CD14-positive monocyte (primary cell): ENCODE data around the gene ARHGEF19. TPM values are rescaled to one million over a fixed set of nuclear protein-coding genes. Genes with fewer than 3 reads are reported as not detected.
"Not testable (repeated sequence)": the region's sequence is repeated elsewhere in the genome, so short reads cannot be mapped to it uniquely, and the experiment has no call there.

Experiments used
- DNase-seq, 3 donors: peaks; one replicate each; pipeline ENCODE4 v3.0.0-alpha.2; 2011 to 2022
- H2AFZ ChIP-seq: 2 replicates; pipeline ENCODE4 v1.6.0; 2012; ENCODE audit warnings: mild to moderate bottlenecking, low read depth, low read length, inconsistent platforms; ENCODE audit not compliant: insufficient read depth, poor library complexity, severe bottlenecking
- H3K27ac ChIP-seq, 2 donors: 1 replicate in 1 of 2; 2 replicates in 1 of 2; pipeline ENCODE4 v1.5.1; 2012 to 2013; ENCODE audit warnings: low read length in 2 of 2, control low read depth in 1 of 2, inconsistent platforms in 1 of 2, low read depth in 1 of 2, mild to moderate bottlenecking in 1 of 2
- H3K27me3 ChIP-seq, 2 donors: one replicate each; pipeline versions ENCODE4 v1.6.0 to v1.6.1; 2011 to 2013; ENCODE audit warnings: low read length in 2 of 2; ENCODE audit not compliant: control insufficient read depth in 2 of 2, insufficient read depth in 2 of 2
- H3K36me3 ChIP-seq, 2 donors: replicated peaks in 1 of 2; 1 replicate in 1 of 2; 2 replicates in 1 of 2; pipeline versions ENCODE4 v1.5.1 to v1.6.1; 2012 to 2013; ENCODE audit warnings: low read length in 2 of 2, control low read depth in 1 of 2, inconsistent platforms in 1 of 2, mild to moderate bottlenecking in 1 of 2; ENCODE audit not compliant: insufficient read depth in 2 of 2, control insufficient read depth in 1 of 2
- H3K4me1 ChIP-seq, 2 donors: 1 replicate in 1 of 2; 2 replicates in 1 of 2; pipeline versions ENCODE4 v1.5.1 to v1.6.1; 2012 to 2013; ENCODE audit warnings: low read length in 2 of 2, control low read depth in 1 of 2, inconsistent platforms in 1 of 2, mild to moderate bottlenecking in 1 of 2, moderate library complexity in 1 of 2; ENCODE audit not compliant: insufficient read depth in 2 of 2, control insufficient read depth in 1 of 2
- H3K4me2 ChIP-seq: replicated peaks from 2 replicates; pipeline ENCODE3; 2012; ENCODE audit warnings: low read length, moderate library complexity, mild to moderate bottlenecking; ENCODE audit not compliant: poor library complexity, severe bottlenecking; ENCODE audit errors: extremely low read depth
- H3K4me3 ChIP-seq, 3 experiments: fragments of 200-600 bp in 1 of 3; sonication (generic) in 1 of 3; replicated peaks in 1 of 3; 1 replicate in 2 of 3; 2 replicates in 1 of 3; pipeline ENCODE4 v1.5.1; 2011 to 2013; ENCODE audit warnings: low read length in 3 of 3, mild to moderate bottlenecking in 3 of 3, control low read depth in 2 of 3, low read depth in 2 of 3, inconsistent platforms in 1 of 3, moderate library complexity in 1 of 3
- H3K79me2 ChIP-seq: 2 replicates; pipeline ENCODE4 v1.6.0; 2012; ENCODE audit warnings: mild to moderate bottlenecking, control low read depth, inconsistent platforms, low read length, moderate library complexity; ENCODE audit not compliant: insufficient read depth
- H3K9ac ChIP-seq: 2 replicates; pipeline ENCODE4 v1.6.0; 2017; ENCODE audit warnings: low read length, mild to moderate bottlenecking; ENCODE audit not compliant: insufficient read depth, poor library complexity, severe bottlenecking
- H3K9me3 ChIP-seq, 2 donors: replicated peaks in 1 of 2; 1 replicate in 1 of 2; 2 replicates in 1 of 2; pipeline versions ENCODE4 v1.5.1 to v1.6.1; 2012 to 2013; ENCODE audit warnings: low read length in 2 of 2, control low read depth in 1 of 2; ENCODE audit not compliant: control insufficient read depth in 1 of 2, insufficient read depth in 1 of 2
- H4K20me1 ChIP-seq: 2 replicates; pipeline ENCODE4 v1.6.0; 2012; ENCODE audit warnings: mild to moderate bottlenecking, low read length, control low read depth, moderate library complexity; ENCODE audit not compliant: insufficient read depth
- H3K27ac Mint-ChIP-seq, 7 donors: one replicate each; pipeline ENCODE4 v1.8.0; 2020; ENCODE audit warnings: mild to moderate bottlenecking in 7 of 7, mixed read lengths in 7 of 7, moderate library complexity in 6 of 7, inconsistent platforms in 2 of 7
- H3K27me3 Mint-ChIP-seq, 3 donors: one replicate each; pipeline ENCODE4 v1.8.0; 2021 to 2022; ENCODE audit warnings: low read depth in 3 of 3, mild to moderate bottlenecking in 3 of 3, mixed read lengths in 3 of 3, moderate library complexity in 3 of 3, inconsistent platforms in 1 of 3
- H3K36me3 Mint-ChIP-seq, 2 donors: one replicate each; pipeline ENCODE4 v1.8.0; 2020; ENCODE audit warnings: mixed read lengths in 2 of 2, inconsistent platforms in 1 of 2, mild to moderate bottlenecking in 1 of 2
- H3K4me1 Mint-ChIP-seq: one replicate; pipeline ENCODE4 v1.8.0; 2020; ENCODE audit warnings: mild to moderate bottlenecking, mixed read lengths
- H3K4me3 Mint-ChIP-seq, 2 donors: one replicate each; pipeline ENCODE4 v1.8.0; 2020; ENCODE audit warnings: mild to moderate bottlenecking in 2 of 2, mixed read lengths in 2 of 2, moderate library complexity in 1 of 2
- H3K9me3 Mint-ChIP-seq, 7 donors: one replicate each; pipeline ENCODE4 v1.8.0; 2020 to 2022; ENCODE audit warnings: mixed read lengths in 7 of 7, mild to moderate bottlenecking in 6 of 7, moderate library complexity in 6 of 7, inconsistent platforms in 2 of 7
- CTCF ChIP-seq: fragments of 200-600 bp; IDR thresholded peaks from one replicate; pipeline ENCODE4 v1.8.0; 2022; ENCODE audit warnings: antibody characterized with exemption, mild to moderate bottlenecking
- WGBS: methylation state at CpG from one replicate; pipeline ENCODE4 v1.1.5; 2013; ENCODE audit warnings: missing lambda C conversion rate; ENCODE audit not compliant: insufficient coverage; 5-methylcytosine and 5-hydroxymethylcytosine counted together
- intact Hi-C, 2 donors: fragments of 100-400 bp; cut with micrococcal nuclease; formaldehyde crosslinking; loops; one replicate each; pipeline versions ENCODE4 v1.15.0 to v1.15.1; 2023
- polyA plus RNA-seq, 3 donors: library from polyadenylated mRNA; depleted of rRNA in 1 of 3; unstranded in 2 of 3; stranded (reverse) in 1 of 3; fragments of 300-500 nt in 2 of 3; fragments of >200 nt in 1 of 3; fragmentation: Illumina TruSeq in 2 of 3; gene quantifications; 1 replicate in 2 of 3; 2 replicates in 1 of 3; pipeline ENCODE4 v1.2.3, GENCODE V29; 2012 to 2021

The ARHGEF19 gene
- polyA plus RNA-seq, 3 donors: 2.2 to 7.9 (median 2.3) TPM

GRCh38 chr1:16170283-16170673 is 42.2 kb downstream of the ARHGEF19 start:
- Mint-ChIP-seq H3K36me3 (no peaks in the 10 kb centered on the region), H3K4me3 (no peak overlapping the region), H3K4me1 (peaks cover 28% of the 10 kb centered on the region), H3K27me3 (peaks cover 37 to 55% (median 47%) of the 10 kb centered on the region in 3 donors), H3K9me3 (peaks cover 0 to 8% (median 0%) of the 10 kb centered on the region in 7 donors), H3K27ac (no peak overlapping the region)
- peaks cover 6 to 44% of the 10 kb centered on the region in 2 donors for H3K27me3 ChIP-seq
- no peak overlapping the region for H3K4me2 ChIP-seq
- H3K36me3 ChIP-seq: no peaks in the 10 kb centered on the region
- no peak overlapping the region for H3K9ac ChIP-seq
- H3K79me2 ChIP-seq: no peaks in the 10 kb centered on the region
- intact Hi-C loops: no loop called here
- peaks cover 20 to 23% of the 10 kb centered on the region in 2 donors for H3K4me1 ChIP-seq
- no peak for TF ChIP-seq CTCF
- no peak overlapping the region for H3K4me3 ChIP-seq
- no peaks in the 10 kb centered on the region for H4K20me1 ChIP-seq
- H3K9me3 ChIP-seq: no peaks in the 10 kb centered on the region
- no peak overlapping the region for H3K27ac ChIP-seq
- no peak overlapping the region for H2AFZ ChIP-seq
- no CpG with 5 or more reads among the region's 3 CpGs for WGBS
- DNase-seq: no peak

GRCh38 chr1:16168622-16169360 is 43.7 kb downstream of the ARHGEF19 start:
- Mint-ChIP-seq H3K36me3 (no peaks in the 10 kb centered on the region), H3K4me3 (peak overlapping the region in 1 of 2 donors; percentile 66), H3K27ac (peak overlapping the region in 3 of 7 donors; percentile 32 to 53 (median 32)), H3K27me3 (peaks cover 39 to 65% (median 53%) of the 10 kb centered on the region in 3 donors), H3K4me1 (peaks cover 21% of the 10 kb centered on the region), H3K9me3 (peaks cover 0 to 8% (median 0%) of the 10 kb centered on the region in 7 donors)
- peaks cover 6 to 44% of the 10 kb centered on the region in 2 donors for H3K27me3 ChIP-seq
- intact Hi-C loops: no loop called here
- H3K27ac ChIP-seq: no peak overlapping the region
- no peak overlapping the region for H3K9ac ChIP-seq
- DNase-seq: peak in 1 of 3 donors; percentile 10
- no peak overlapping the region for H3K4me3 ChIP-seq
- no peak overlapping the region for H3K4me2 ChIP-seq
- H3K9me3 ChIP-seq: no peaks in the 10 kb centered on the region
- no peaks in the 10 kb centered on the region for H3K36me3 ChIP-seq
- no peaks in the 10 kb centered on the region for H4K20me1 ChIP-seq
- WGBS: 17% methylated on average over 8 of the region's 13 CpGs
- H2AFZ ChIP-seq: no peak overlapping the region
- peaks cover 12 to 15% of the 10 kb centered on the region in 2 donors for H3K4me1 ChIP-seq
- no peaks in the 10 kb centered on the region for H3K79me2 ChIP-seq
- TF ChIP-seq CTCF: no peak

GRCh38 chr1:16168144-16168495 is 44.3 kb downstream of the ARHGEF19 start:
- H3K27ac Mint-ChIP-seq, H3K9ac ChIP-seq, H3K4me2 ChIP-seq, H3K9me3 ChIP-seq, H3K36me3 Mint-ChIP-seq, H3K4me3 ChIP-seq, H3K36me3 ChIP-seq, H3K27ac ChIP-seq, intact Hi-C loops, H4K20me1 ChIP-seq, H3K9me3 Mint-ChIP-seq, H3K4me1 ChIP-seq, H2AFZ ChIP-seq, DNase-seq, H3K79me2 ChIP-seq: not testable (repeated sequence)
- Mint-ChIP-seq H3K4me3 (peak overlapping the region in 1 of 2 donors; percentile 66), H3K27me3 (peaks cover 46 to 70% (median 59%) of the 10 kb centered on the region in 3 donors), H3K4me1 (peaks cover 15% of the 10 kb centered on the region)
- H3K27me3 ChIP-seq: peaks cover 6 to 49% of the 10 kb centered on the region in 2 donors
- 50% methylated on average over 2 of the region's 10 CpGs for WGBS
